Epidermal melanocyte (primary cell): ENCODE measurements around the gene KCNQ5.
A peak's percentile ranks its signal among the peaks of the same experiment; 100 is the strongest.
"Not testable (repeated sequence)": the region's sequence is repeated elsewhere in the genome, so short reads cannot be mapped to it uniquely, and the experiment has no call there.

Source experiments
- DNase-seq: peaks from one replicate; pipeline ENCODE4 v3.0.0; 2011; ENCODE audit warnings: low spot score; ENCODE audit not compliant: insufficient read length

The KCNQ5 gene

GRCh38 chr6:73176057-73176456, 554.2 kb downstream of the KCNQ5 start:
- no peak for DNase-seq

GRCh38 chr6:73177221-73177944, 555.5 kb downstream of the KCNQ5 start:
- DNase-seq, result no peak

- DNase-seq, result no peak
These were observed 558.3 kb downstream of the KCNQ5 start for GRCh38 chr6:73180076-73180738.

GRCh38 chr6:73180763-73181619, 559.1 kb downstream of the KCNQ5 start:
- DNase-seq, result peak; percentile 67

- no peak for DNase-seq
These were observed 560.2 kb downstream of the KCNQ5 start for GRCh38 chr6:73182021-73182607.

DNA sequence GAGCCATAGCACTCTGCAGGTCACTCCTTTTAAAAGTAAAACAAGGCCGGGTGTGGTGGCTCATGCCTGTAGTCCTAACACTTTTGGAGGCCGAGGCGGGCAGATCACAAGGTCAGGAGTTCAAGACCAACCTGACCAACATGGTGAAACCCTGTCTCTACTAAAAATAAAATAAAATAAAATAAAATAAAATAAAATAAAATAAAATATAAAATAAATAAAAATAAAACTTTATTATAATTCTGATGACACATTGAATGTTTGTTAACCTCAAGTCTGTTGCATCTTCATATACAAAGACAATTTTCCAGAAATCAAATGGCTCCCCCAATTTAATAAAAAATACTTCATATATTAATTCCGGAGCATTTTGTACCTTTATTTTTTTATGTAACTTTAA, 571.4 kb downstream of the KCNQ5 start:
- DNase-seq, result not testable (repeated sequence)

DNA sequence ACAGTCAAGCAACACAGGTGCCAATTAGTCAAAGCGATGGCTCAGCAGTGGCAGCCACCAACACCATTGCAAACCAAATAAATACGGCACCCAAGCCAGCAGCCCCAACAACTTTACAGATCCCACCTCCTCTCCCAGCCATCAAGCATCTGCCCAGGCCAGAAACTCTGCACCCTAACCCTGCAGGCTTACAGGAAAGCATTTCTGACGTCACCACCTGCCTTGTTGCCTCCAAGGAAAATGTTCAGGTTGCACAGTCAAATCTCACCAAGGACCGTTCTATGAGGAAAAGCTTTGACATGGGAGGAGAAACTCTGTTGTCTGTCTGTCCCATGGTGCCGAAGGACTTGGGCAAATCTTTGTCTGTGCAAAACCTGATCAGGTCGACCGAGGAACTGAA, 572.9 kb downstream of the KCNQ5 start:
- no peak for DNase-seq

DNA sequence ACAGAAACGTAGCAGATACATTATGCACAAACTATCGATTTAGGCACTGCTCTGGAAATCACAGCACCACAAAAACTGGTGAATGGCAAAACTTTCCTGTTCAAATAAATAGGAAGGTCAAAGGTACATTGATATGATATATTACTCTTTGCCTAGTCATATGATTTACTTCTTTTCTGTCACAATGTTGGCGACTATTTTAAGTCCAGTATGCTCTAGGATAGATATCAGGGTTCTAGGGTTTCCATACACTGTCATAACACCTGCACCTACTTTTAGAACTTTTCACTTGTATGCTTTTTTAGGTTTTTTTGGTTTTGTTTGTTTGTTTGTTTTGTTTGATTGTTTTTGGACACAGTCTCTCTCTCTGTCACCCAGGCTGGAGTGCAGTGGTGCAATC, 578.4 kb downstream of the KCNQ5 start:
- DNase-seq, result no peak

DNA sequence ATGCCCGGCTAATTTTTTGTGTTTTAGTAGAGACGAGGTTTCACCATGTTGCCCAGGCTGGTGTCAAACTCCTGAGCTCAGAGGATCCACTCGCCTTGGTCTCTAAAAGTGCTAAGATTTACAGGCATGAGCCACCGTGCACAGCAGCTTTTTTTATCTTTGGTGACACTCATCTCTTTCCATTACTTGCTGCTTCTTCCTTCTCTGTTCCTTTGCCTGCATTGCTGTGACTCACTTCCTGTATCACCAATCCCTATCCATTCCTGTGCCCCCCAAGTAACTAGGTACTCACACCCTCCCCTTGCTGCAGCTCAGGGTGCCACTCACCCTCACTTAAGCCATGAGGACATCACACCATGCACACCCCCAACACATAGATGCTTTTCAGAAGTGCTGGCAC, 578.9 kb downstream of the KCNQ5 start:
- DNase-seq, result no peak

DNA sequence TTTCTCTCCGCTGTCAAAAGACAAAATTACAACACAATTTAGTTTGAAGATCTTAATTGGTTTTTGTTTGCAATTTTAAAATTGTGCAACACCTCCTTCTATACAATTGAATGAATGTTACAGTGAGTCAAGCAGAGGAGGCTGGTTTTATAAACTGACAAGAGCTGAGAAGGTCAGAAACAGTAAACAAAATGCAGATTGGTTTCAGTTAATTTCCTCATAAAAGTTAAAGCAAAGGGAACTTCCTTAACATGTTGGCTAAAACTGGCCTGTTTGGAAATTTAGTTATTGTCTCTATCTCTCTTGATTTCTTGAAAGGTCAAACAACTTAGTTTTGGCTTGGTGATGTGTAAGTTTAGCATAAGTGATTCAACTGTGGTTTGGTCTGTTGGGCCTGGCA, 581.2 kb downstream of the KCNQ5 start:
- no peak for DNase-seq

- no peak for DNase-seq
These were observed 582.4 kb downstream of the KCNQ5 start for GRCh38 chr6:73204252-73204651.

DNA sequence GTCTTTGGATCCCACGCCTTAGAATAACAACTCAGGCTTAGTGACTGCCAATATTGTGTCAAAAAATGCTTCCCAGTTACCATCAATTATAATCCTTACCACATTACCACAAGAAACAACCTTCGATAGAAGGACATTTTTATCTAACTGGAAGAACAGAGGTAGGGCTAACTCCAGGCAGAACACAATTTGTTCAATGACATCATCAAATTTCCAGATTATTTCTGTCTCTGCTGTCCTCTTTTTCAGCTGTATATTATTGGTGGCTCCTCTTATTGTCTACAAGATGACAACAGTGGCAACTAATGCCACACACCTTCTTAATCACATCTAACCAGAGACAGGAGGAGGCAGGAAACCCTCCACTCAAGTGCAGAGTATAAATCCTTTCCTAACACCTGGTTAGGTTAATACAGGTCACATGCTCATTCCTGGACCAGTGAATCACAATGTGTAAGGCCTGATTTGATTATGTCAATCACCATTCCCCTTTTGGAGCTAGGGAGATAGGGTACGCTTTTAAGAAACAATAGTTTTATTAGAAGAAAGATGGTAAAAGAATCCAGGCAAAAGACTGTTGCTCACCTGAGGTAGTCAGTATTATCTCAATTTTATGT, 585.5 kb downstream of the KCNQ5 start:
- DNase-seq, result no peak

DNA sequence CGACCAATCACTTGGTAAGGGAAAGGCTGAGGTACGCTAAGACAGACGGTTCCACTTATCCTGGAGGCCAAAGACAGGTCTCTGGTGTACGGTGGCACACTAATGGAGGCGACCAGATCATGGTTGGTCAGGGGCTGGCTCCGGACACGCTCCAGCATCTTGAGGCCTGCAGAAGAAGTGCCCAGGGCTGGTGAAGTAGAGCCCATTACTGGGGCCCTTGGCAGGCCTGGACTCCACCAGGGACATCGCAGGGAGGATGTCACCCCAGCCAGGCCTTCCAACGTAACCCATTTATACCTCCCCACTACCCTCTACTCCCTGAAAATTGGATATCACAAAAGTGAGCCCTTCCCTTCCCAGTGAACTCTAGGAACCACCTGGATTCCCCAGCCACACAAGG, 587.3 kb downstream of the KCNQ5 start:
- no peak for DNase-seq

DNA sequence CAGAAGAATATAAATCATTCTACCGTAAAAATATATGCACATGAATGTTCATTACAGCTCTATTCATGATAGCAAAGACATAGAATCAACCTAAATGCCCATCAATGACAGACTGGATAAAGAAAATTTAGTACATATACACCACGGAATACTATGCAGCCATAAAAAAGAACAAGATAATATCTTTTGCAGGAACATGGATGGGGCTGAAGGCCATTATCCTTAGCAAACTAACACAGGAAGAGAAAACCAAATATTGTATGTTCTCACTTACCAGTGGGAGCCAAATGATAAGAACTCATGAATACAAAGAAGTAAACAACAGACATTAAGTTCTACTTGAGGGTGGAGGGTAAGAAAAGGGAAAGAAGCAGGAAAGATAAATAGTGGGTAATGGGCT, 595.0 kb downstream of the KCNQ5 start:
- DNase-seq, result no peak

- DNase-seq, result no peak
These were observed 603.5 kb downstream of the KCNQ5 start, which contains the start of gene KHDC1L for GRCh38 chr6:73225396-73225795. Gene KHDC1L (minus strand): TSS chr6:73225496. CDS start chr6:73225408, 88 bp downstream.

DNA sequence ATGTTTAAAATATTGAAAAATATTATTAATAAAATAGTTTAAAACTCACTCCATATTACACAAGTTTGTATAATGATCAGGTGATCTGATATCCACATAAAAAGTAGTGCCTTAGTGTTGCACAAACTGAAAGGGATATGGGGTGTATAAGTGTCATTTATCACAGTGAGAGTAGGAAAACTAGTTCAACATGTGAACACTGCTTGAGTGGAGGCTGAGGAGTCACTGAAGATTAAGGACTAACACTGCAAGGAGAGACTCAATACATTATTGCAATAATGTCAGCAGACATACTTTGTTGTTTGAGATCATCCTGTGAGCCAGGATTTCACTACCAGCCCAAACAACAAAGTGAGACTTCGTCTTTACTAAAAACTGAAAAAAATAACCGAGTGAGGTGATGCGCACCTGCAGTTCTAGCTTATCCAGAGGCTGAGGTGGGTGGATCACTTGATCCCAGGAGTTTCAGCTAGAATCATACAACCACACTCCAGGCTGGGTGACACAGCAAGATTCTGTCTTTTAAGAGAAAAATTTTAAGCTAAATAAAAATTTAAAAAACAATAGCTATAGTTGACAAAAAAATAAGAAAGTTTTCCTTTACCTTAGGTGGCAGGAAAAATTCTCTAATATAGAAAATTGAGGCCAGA, 605.9 kb downstream of the KCNQ5 start:
- DNase-seq, result no peak

DNA sequence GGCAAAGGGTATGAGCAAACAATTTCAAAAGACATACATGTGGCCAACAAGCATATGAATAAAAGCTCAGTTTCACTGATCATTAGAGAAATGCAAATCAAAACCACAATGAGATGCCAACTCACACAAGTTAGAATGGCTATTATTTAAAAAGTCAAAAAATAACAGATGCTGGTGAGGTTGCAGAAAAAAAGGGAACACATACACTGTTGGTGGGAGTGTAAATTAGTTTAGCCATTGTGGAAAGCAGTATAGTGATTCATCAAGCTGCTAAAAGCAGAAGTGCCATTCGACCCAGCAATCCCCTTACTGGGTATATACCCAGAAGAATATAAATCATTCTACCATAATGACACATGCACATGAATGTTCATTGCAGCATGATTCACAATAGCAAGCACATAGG, 610.1 kb downstream of the KCNQ5 start:
- DNase-seq, result no peak

DNA sequence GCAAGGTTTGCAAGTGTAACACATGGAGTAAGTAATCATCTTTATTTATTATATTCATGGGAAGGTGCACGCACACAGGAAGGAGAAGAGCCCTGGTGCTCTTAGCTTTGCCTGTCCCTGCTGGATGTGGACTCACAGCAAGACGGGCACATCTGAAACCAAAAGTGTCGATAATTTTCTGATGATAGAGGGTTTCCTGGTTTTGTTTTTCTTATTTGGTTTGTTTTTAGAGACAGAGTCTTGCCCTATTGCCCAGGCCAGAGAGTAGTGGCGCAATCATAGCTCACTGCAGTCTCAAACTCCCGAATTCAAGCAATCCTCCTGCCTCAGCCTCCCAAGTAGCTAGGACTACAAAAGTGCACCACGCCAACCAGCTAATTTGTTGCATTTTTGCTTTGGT, 611.2 kb downstream of the KCNQ5 start:
- DNase-seq, result no peak

DNA sequence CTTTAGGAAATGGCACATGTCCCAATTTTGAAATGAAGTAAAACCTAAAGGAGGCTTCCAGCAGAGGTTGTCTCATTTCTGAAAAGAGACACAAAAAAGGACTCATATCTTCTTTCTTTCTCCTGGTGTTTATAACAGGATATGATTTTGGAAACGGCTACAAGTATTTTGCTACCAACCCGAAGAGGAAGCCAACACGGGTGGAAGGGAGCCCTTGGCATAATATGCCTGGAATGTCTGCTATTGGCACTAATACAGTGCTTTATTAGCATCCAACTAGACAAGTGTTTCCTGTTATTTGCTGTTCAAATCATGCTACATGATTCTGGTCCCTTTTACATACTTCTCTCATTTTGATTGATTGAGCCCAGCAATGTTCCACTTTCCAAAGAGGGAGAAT, 612.1 kb downstream of the KCNQ5 start:
- not testable (repeated sequence) for DNase-seq

DNA sequence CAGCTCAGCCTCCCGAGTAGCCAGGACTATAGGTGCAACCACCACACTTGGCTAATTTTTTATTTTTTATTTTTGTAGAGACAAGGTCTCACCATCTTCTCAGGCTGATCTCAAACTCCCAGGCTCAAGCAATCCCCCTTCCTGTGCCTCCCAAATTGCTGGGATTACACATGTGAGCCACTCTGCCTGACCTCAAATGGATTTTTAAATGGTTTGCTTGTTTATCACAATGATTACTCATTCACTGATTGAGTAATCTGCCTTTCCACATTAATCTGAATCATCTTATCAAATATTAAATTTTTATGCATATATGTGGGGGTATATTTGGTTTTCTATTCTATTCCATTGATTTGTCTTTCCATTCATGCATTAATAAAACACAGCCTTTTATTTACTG, 612.9 kb downstream of the KCNQ5 start:
- no peak for DNase-seq
